ENCODE results near the gene PHLDB2. TPM values are rescaled to one million over a fixed set of nuclear protein-coding genes. Genes with fewer than 3 reads are reported as not detected.

The PHLDB2 gene
- total and polyA plus RNA-seq, 2 of the 8 experiments (the other 6 are each of a cell fraction or from before 2014, with no cell fraction given): 5.8 to 22.6 TPM

- H3K14ac ChIP-seq (ENCODE audit: insufficient read length): no peak overlapping the region
- FAIRE-seq (no peak), DNase-seq (ENCODE audit: low read depth in 1 of 2, low spot score in 2 of 2) (no peak)
- no peaks in the 10 kb centered on the region for H3K79me1 ChIP-seq (ENCODE audit: low read depth, low read length)
- no peak overlapping the region for H3K18ac ChIP-seq (ENCODE audit: extremely low read depth, low read length)
- no peaks in the 10 kb centered on the region for H3K27me3 ChIP-seq (replicated peaks in 1 of 4; ENCODE audit: control insufficient read depth in 3 of 4, extremely low read depth in 1 of 4, insufficient read depth in 3 of 4, low read length in 3 of 4)
- CTCF ChIA-PET (ENCODE audit: partially characterized antibody): interaction anchor here (1.5 kb wide), 1 partner anchor 14 kb away, joined by 3 read pairs; no protein-coding TSS in a partner anchor
- H3K4me3 ChIP-seq (ENCODE audit: extremely low read depth in 1 of 4, insufficient read depth in 2 of 4, low read depth in 3 of 4, low read length in 4 of 4): no peak overlapping the region
- no peaks in the 10 kb centered on the region for H3K23me2 ChIP-seq (ENCODE audit: low read depth, low read length)
- H4K20me1 ChIP-seq (replicated peaks in 1 of 2; ENCODE audit: control insufficient read depth in 1 of 2, insufficient read depth in 2 of 2, low read length in 2 of 2): no peaks in the 10 kb centered on the region
- no peaks in the 10 kb centered on the region for H3K36me3 ChIP-seq (ENCODE audit: control insufficient read depth in 2 of 4, insufficient read depth in 4 of 4, low read length in 3 of 4)
- no peak overlapping the region for H3K4ac ChIP-seq (replicated peaks; ENCODE audit: insufficient read length, low read depth, low read length)
- H2BK120ac ChIP-seq (replicated peaks; ENCODE audit: low read depth, low read length): no peak overlapping the region
- no peak overlapping the region for H3K4me2 ChIP-seq (ENCODE audit: insufficient read depth in 1 of 2, low read depth in 2 of 2, low read length in 2 of 2)
- no peak overlapping the region for H4K91ac ChIP-seq (replicated peaks; ENCODE audit: insufficient read length, low read length)
- H2BK5ac ChIP-seq (ENCODE audit: low read depth, low read length): no peak overlapping the region
- no peak overlapping the region for H2AK5ac ChIP-seq (ENCODE audit: low read depth, low read length)
- no peak overlapping the region for H3K23ac ChIP-seq (ENCODE audit: insufficient read length)
- H3K79me2 ChIP-seq (ENCODE audit: control insufficient read depth in 1 of 2, insufficient read depth in 2 of 2, low read length in 2 of 2): peaks cover 0 to 5% of the 10 kb centered on the region in 2 experiments; a peak in 1 of 4 replicates
- H2BK20ac ChIP-seq (ENCODE audit: low read length): no peak overlapping the region
- H3K56ac ChIP-seq (replicated peaks; ENCODE audit: insufficient read length, low read depth, low read length): no peak overlapping the region
- H4K8ac ChIP-seq (ENCODE audit: extremely low read depth, insufficient read depth, low read length): no peak overlapping the region
- no peak overlapping the region for H3K9ac ChIP-seq (replicated peaks in 1 of 4; ENCODE audit: extremely low read depth in 1 of 4, low read depth in 3 of 4, low read length in 3 of 4)
- H3K27ac ChIP-seq (ENCODE audit: low read depth, low read length): no peak overlapping the region
- H3K9me3 ChIP-seq (ENCODE audit: insufficient read depth in 2 of 2, low read depth in 1 of 2, low read length in 1 of 2): no peaks in the 10 kb centered on the region
- POLR2A ChIA-PET (ENCODE audit: partially characterized antibody): no interaction called here
- H4K5ac ChIP-seq (ENCODE audit: insufficient read length, low read depth, low read length): no peak overlapping the region
- H3K4me1 ChIP-seq (replicated peaks in 1 of 4; ENCODE audit: control insufficient read depth in 3 of 4, insufficient read depth in 4 of 4, low read length in 3 of 4): peaks cover 0 to 4% (median 0%) of the 10 kb centered on the region in 4 experiments; a peak in 2 of 7 replicates
- no peak overlapping the region for H2BK12ac ChIP-seq (ENCODE audit: low read depth, low read length)
- H2BK15ac ChIP-seq (ENCODE audit: low read length): no peak overlapping the region
- H2AFZ ChIP-seq (ENCODE audit: low read length): no peak overlapping the region
- no peak for TF ChIP-seq CTBP2 (IDR thresholded peaks at IDR 0.05; ENCODE audit: borderline replicate concordance, insufficient read depth, insufficient read length, low read length)
- no peak for TF ChIP-seq KDM4A (IDR thresholded peaks at IDR 0.05; ENCODE audit: low read depth, low read length, severe bottlenecking)
- no peak for TF ChIP-seq EGR1 (IDR thresholded peaks at IDR 0.05; ENCODE audit: borderline replicate concordance, low read depth, low read length)
- no peak for TF ChIP-seq KDM5A (IDR thresholded peaks at IDR 0.05; ENCODE audit: low read length)
- no peak for TF ChIP-seq POLR2A (IDR thresholded peaks at IDR 0.05; ENCODE audit: control extremely low read depth in 1 of 2, low read depth in 2 of 2, low read length in 2 of 2)
These were observed 22.4 kb downstream of the PHLDB2 start for GRCh38 chr3:111881480-111881879.

Data from H1 (cell line).